Smooth muscle cell (in vitro differentiated cells): Measurements from ENCODE around the gene TEX26. TPM values are rescaled to one million over a fixed set of nuclear protein-coding genes. Genes with fewer than 3 reads are reported as not detected.

ENCODE experiments used
- DNase-seq: peaks from one replicate; lab custom pipeline; 2025; ENCODE audit not compliant: unreplicated experiment; lab: John Stamatoyannopoulos, UW
- H2AFZ ChIP-seq: fragments of 200-600 bp; sonication (generic); 2 replicates; pipeline ENCODE4 v1.6.0; 2016; ENCODE audit warnings: antibody characterized with exemption, low read depth, mild to moderate bottlenecking
- H3F3A ChIP-seq: fragments of 200-600 bp; sonication (generic); 2 replicates; pipeline ENCODE4 v1.6.0; 2017; ENCODE audit warnings: antibody characterized with exemption, low read depth
- H3K27ac ChIP-seq: fragments of 200-600 bp; sonication (generic); 2 replicates; pipeline ENCODE4 v1.5.1; 2016; ENCODE audit warnings: low read depth, mild to moderate bottlenecking
- H3K27me3 ChIP-seq: fragments of 200-600 bp; sonication (generic); 2 replicates; pipeline ENCODE4 v1.6.1; 2016; ENCODE audit warnings: low read depth, mild to moderate bottlenecking
- H3K36me3 ChIP-seq: fragments of 200-600 bp; sonication (generic); 2 replicates; pipeline ENCODE4 v1.5.1; 2016; ENCODE audit warnings: low read depth
- H3K4me1 ChIP-seq: fragments of 200-600 bp; sonication (generic); 2 replicates; pipeline ENCODE4 v1.5.1; 2016; ENCODE audit warnings: low read depth
- H3K4me2 ChIP-seq: fragments of 200-600 bp; sonication (generic); 2 replicates; pipeline ENCODE4 v1.6.0; 2016; ENCODE audit warnings: mild to moderate bottlenecking
- H3K4me3 ChIP-seq: fragments of 200-600 bp; sonication (generic); 2 replicates; pipeline ENCODE4 v1.5.1; 2016; ENCODE audit warnings: mild to moderate bottlenecking
- H3K79me2 ChIP-seq: fragments of 200-600 bp; sonication (generic); 2 replicates; pipeline ENCODE4 v1.6.0; 2016; ENCODE audit warnings: low read depth, mild to moderate bottlenecking
- H3K9ac ChIP-seq: fragments of 200-600 bp; sonication (generic); 2 replicates; pipeline ENCODE4 v1.6.0; 2016; ENCODE audit warnings: low read depth
- H3K9me3 ChIP-seq: fragments of 200-600 bp; sonication (generic); replicated peaks from 2 replicates; pipeline ENCODE4 v1.5.1; 2016; ENCODE audit warnings: low read depth
- H4K20me1 ChIP-seq: fragments of 200-600 bp; sonication (generic); 2 replicates; pipeline ENCODE4 v1.6.0; 2016; ENCODE audit warnings: low read depth
- CTCF ChIP-seq: fragments of 200-600 bp; sonication (generic); IDR thresholded peaks from 2 replicates; pipeline ENCODE4 v1.5.1; 2017; ENCODE audit warnings: borderline replicate concordance, mild to moderate bottlenecking, antibody characterized with exemption; ENCODE audit not compliant: insufficient read depth, poor library complexity, severe bottlenecking
- WGBS: methylation state at CpG from one replicate; pipeline ENCODE4 v1.1.7; 2016; ENCODE audit warnings: low lambda C conversion rate; 5-methylcytosine and 5-hydroxymethylcytosine counted together
- polyA plus RNA-seq: library from polyadenylated mRNA; unstranded; fragments of >200 nt; fragmentation: Nextera tagmentation; extraction: Ambion mirVana; gene quantifications from 2 replicates; pipeline ENCODE4 v1.2.1, GENCODE V29; 2016
- total RNA-seq: library from RNA; depleted of rRNA; stranded (reverse); fragments of >200 nt; gene quantifications from 2 replicates; pipeline ENCODE4 v1.2.3, GENCODE V29; 2014

Gene TEX26
- total and polyA plus RNA-seq, 2 experiments from 2014 or later, result 0.42 to 0.58 TPM

DNA sequence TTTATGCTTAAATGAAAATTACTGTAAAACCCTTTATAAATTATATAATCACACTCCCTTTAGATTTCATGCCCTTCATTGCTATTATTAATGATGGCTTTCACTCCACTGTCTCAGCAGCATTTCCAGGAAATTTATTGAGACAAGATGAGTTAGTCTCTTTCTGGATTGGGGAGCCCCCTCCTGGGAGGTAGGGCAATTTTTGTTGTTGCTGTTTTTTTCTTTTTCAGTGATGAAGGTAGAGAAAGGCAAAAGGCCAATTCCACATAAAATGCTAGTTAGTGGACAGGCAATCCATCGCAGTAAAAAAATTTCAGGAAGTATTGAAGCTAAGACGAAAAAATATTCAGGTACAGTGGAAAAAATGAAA lies 80.2 kb downstream of the TEX26 start:
- H3K36me3 ChIP-seq, result no peaks in the 10 kb centered on the region
- no peak overlapping the region for H2AFZ ChIP-seq
- no peaks in the 10 kb centered on the region for H4K20me1 ChIP-seq
- H3K9ac ChIP-seq, result no peak overlapping the region
- peak; percentile 44 for TF ChIP-seq CTCF
- H3K27me3 ChIP-seq, result no peaks in the 10 kb centered on the region
- H3K27ac ChIP-seq, result no peak overlapping the region
- H3K9me3 ChIP-seq, result no peaks in the 10 kb centered on the region
- H3K79me2 ChIP-seq, result no peaks in the 10 kb centered on the region
- WGBS, result 67% methylated on average over 2 of the region's 2 CpGs
- H3F3A ChIP-seq, result no peaks in the 10 kb centered on the region
- DNase-seq, result no peak
- H3K4me3 ChIP-seq, result no peak overlapping the region
- H3K4me1 ChIP-seq, result peaks cover 12% of the 10 kb centered on the region
- H3K4me2 ChIP-seq, result no peak overlapping the region

- H3K4me2 ChIP-seq, result no peak overlapping the region
- no peak for TF ChIP-seq CTCF
- H3K27ac ChIP-seq, result no peak overlapping the region
- no peaks in the 10 kb centered on the region for H3K27me3 ChIP-seq
- H3K9me3 ChIP-seq, result no peaks in the 10 kb centered on the region
- H4K20me1 ChIP-seq, result no peaks in the 10 kb centered on the region
- H3K36me3 ChIP-seq, result no peaks in the 10 kb centered on the region
- no peak for DNase-seq
- 100% methylated on average over 1 of the region's 1 CpG for WGBS
- H3K79me2 ChIP-seq, result no peaks in the 10 kb centered on the region
- H3F3A ChIP-seq, result no peaks in the 10 kb centered on the region
- H3K4me1 ChIP-seq, result peaks cover 12% of the 10 kb centered on the region
- H3K4me3 ChIP-seq, result no peak overlapping the region
- no peak overlapping the region for H3K9ac ChIP-seq
- no peak overlapping the region for H2AFZ ChIP-seq
Measured at GRCh38 chr13:31014456-31014855, 82.0 kb downstream of the TEX26 start.

GRCh38 chr13:31015199-31015598 lies 82.7 kb downstream of the TEX26 start:
- Histone ChIP-seq H3K36me3 (no peaks in the 10 kb centered on the region), H2AFZ (peak overlapping the region; percentile 12), H3K27ac (peak overlapping the region; percentile 7), H4K20me1 (no peaks in the 10 kb centered on the region), H3K4me1 (peaks cover 12% of the 10 kb centered on the region), H3F3A (no peaks in the 10 kb centered on the region), H3K27me3 (no peaks in the 10 kb centered on the region), H3K4me2 (no peak overlapping the region), H3K79me2 (no peaks in the 10 kb centered on the region), H3K4me3 (no peak overlapping the region), H3K9ac (no peak overlapping the region), H3K9me3 (no peaks in the 10 kb centered on the region)
- TF ChIP-seq CTCF, result no peak
- DNase-seq, result no peak
